Omental fat pad (tissue), 4 donors: ENCODE results near the gene CACHD1. TPM values are rescaled to one million over a fixed set of nuclear protein-coding genes. Genes with fewer than 3 reads are reported as not detected.

ENCODE experiments used
- ATAC-seq: fragments of 150-250 bp; one replicate; pipeline ENCODE4 v1.9.1; 2016; ENCODE audit warnings: mild to moderate bottlenecking, moderate library complexity; ENCODE audit not compliant: low FRiP score
- DNase-seq: peaks from one replicate; pipeline ENCODE4 v3.0.0-alpha.2; 2019; ENCODE audit warnings: low spot score
- CTCF ChIP-seq, 3 donors: fragments of 450-650 bp; IDR thresholded peaks; one replicate each; pipeline ENCODE4 v1.5.1; 2016 to 2017; ENCODE audit warnings: antibody characterized with exemption in 3 of 3, mild to moderate bottlenecking in 3 of 3, moderate library complexity in 2 of 3
- total RNA-seq, 4 donors: library from RNA; depleted of rRNA; stranded (reverse); fragments of >200 nt; gene quantifications; one replicate each; pipeline ENCODE4 v1.1.0, GENCODE V29; 2016

The CACHD1 gene
- total RNA-seq, 4 donors from 2014 or later = 23.0 to 26.0 (median 23.9) TPM

- no peak for DNase-seq
- TF ChIP-seq CTCF (IDR thresholded peaks at IDR 0.05) = no peak
- ATAC-seq = no peak
Measured at GRCh38 chr1:64631346-64632034, 161.6 kb downstream of the CACHD1 start.

- DNase-seq (no peak), ATAC-seq (no peak)
- TF ChIP-seq CTCF (IDR thresholded peaks at IDR 0.05) = no peak
Measured at GRCh38 chr1:64632936-64633335, 163.0 kb downstream of the CACHD1 start.

GRCh38 chr1:64645735-64646134 is 175.8 kb downstream of the CACHD1 start:
- ATAC-seq (no peak), DNase-seq (no peak)
- no peak for TF ChIP-seq CTCF (IDR thresholded peaks at IDR 0.05)

- no peak for ATAC-seq
- no peak for TF ChIP-seq CTCF (IDR thresholded peaks at IDR 0.05)
- no peak for DNase-seq
Measured at GRCh38 chr1:64650411-64650810, 180.5 kb downstream of the CACHD1 start.

- ATAC-seq (peak; percentile 76), DNase-seq (no peak)
- no peak for TF ChIP-seq CTCF (IDR thresholded peaks at IDR 0.05)
Measured at GRCh38 chr1:64651841-64652240, 181.9 kb downstream of the CACHD1 start.

GRCh38 chr1:64653466-64653865 is 183.5 kb downstream of the CACHD1 start:
- ATAC-seq = no peak
- no peak for TF ChIP-seq CTCF (IDR thresholded peaks at IDR 0.05)
- DNase-seq = no peak
